ENCODE data around the gene STXBP5.

DNA sequence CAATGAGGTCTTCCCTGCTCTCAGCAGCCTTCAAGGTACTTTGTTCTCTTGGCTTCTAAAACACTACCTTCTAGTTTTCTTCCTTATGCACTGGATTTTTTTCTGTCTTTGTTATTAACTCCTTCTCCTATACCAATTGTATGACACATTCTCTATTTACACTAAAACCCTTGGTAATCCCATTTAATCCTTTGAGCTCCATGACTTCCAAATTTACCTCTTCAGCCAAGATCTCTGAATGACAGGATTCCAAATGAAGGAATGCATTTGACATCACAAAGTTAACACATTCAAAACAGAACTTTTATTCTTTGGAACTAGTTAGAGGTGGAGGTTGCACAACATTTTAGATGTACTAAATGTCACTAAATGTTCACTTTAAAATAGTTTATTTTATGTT, 217.7 kb downstream of the STXBP5 start:
- no peak for TF ChIP-seq GATA2 (IDR thresholded peaks at IDR 0.05; ENCODE audit: low read depth, low read length)
- TF ChIP-seq GATA3 (IDR thresholded peaks at IDR 0.05; ENCODE audit: low read depth, low read length), result no peak
